IMR-90 (cell line): ENCODE data around the gene NFIX. TPM values are rescaled to one million over a fixed set of nuclear protein-coding genes. Genes with fewer than 3 reads are reported as not detected.

ENCODE experiments used
- ATAC-seq: fragments of 200-7000 bp; cut with Tn5 transposase; 2 replicates; pipeline ENCODE4 v1.9.1; 2020; ENCODE audit warnings: low read depth, mild to moderate bottlenecking, moderate library complexity
- BruUV-seq: library from RNA; stranded (reverse); fragments of 400-500 nt; replicated peaks from 2 replicates; lab custom pipeline; 2021; lab: Mats Ljungman, UMichigan
- CTCF ChIA-PET: fragments of 300-600 bp; formaldehyde crosslinking; extraction: SDS; loops from one replicate; lab custom pipeline; 2021; ENCODE audit warnings: antibody characterized with exemption; lab: Yijun Ruan, JAX
- POLR2A ChIA-PET: fragments of 300-600 bp; sonication (Branson Sonifier 250); formaldehyde crosslinking; loops from one replicate; lab custom pipeline; 2022; ENCODE audit warnings: antibody characterized with exemption; ENCODE audit not compliant: unreplicated experiment; lab: Charles Lee
- DNase-seq: peaks from one replicate; pipeline ENCODE4 v3.0.0; 2013
- H2AFZ ChIP-seq: replicated peaks from 2 replicates; pipeline ENCODE3; 2013; ENCODE audit warnings: low read length, mild to moderate bottlenecking; ENCODE audit not compliant: poor library complexity
- H2AK5ac ChIP-seq: 2 replicates; pipeline ENCODE4 v1.6.1; 2013; ENCODE audit warnings: low read depth, low read length, inconsistent platforms
- H2AK9ac ChIP-seq: replicated peaks from 2 replicates; pipeline ENCODE3; 2013; ENCODE audit warnings: mild to moderate bottlenecking, low read depth, low read length, moderate library complexity; ENCODE audit not compliant: poor library complexity
- H2BK120ac ChIP-seq: 2 replicates; pipeline ENCODE4 v1.6.1; 2013; ENCODE audit warnings: low read depth, low read length, inconsistent platforms
- H2BK15ac ChIP-seq: 3 replicates; pipeline ENCODE4 v1.6.1; 2013; ENCODE audit warnings: low read depth, low read length, inconsistent platforms
- H2BK20ac ChIP-seq: 2 replicates; pipeline ENCODE4 v1.6.1; 2013; ENCODE audit warnings: low read depth, mild to moderate bottlenecking, inconsistent platforms, low read length, moderate library complexity
- H2BK5ac ChIP-seq: 2 replicates; pipeline ENCODE4 v1.6.1; 2013; ENCODE audit warnings: mild to moderate bottlenecking, low read depth, low read length, inconsistent platforms; ENCODE audit not compliant: poor library complexity, severe bottlenecking
- H3K14ac ChIP-seq: replicated peaks from 2 replicates; pipeline ENCODE4 v1.6.1; 2013; ENCODE audit warnings: low read depth, low read length, inconsistent platforms
- H3K18ac ChIP-seq: 2 replicates; pipeline ENCODE4 v1.6.1; 2013; ENCODE audit warnings: low read depth, low read length, control low read depth
- H3K23ac ChIP-seq: 2 replicates; pipeline ENCODE4 v1.6.1; 2013; ENCODE audit warnings: low read depth, low read length, inconsistent platforms
- H3K27ac ChIP-seq: 2 replicates; pipeline ENCODE4 v1.5.1; 2013; ENCODE audit warnings: mild to moderate bottlenecking, control low read depth, low read length; ENCODE audit not compliant: insufficient read depth
- H3K27me3 ChIP-seq: 2 replicates; pipeline ENCODE4 v1.6.1; 2013; ENCODE audit warnings: low read length; ENCODE audit not compliant: control insufficient read depth, insufficient read depth
- H3K36me3 ChIP-seq: 2 replicates; pipeline ENCODE4 v1.6.1; 2013; ENCODE audit warnings: low read length, mixed read lengths; ENCODE audit not compliant: control insufficient read depth, insufficient read depth
- H3K4ac ChIP-seq: 2 replicates; pipeline ENCODE4 v1.6.1; 2013; ENCODE audit warnings: low read depth, low read length, inconsistent platforms
- H3K4me1 ChIP-seq: 2 replicates; pipeline ENCODE4 v1.6.1; 2013; ENCODE audit warnings: low read length, mixed read lengths; ENCODE audit not compliant: control insufficient read depth, insufficient read depth
- H3K4me2 ChIP-seq: 2 replicates; pipeline ENCODE4 v1.6.1; 2013; ENCODE audit warnings: low read depth, mild to moderate bottlenecking, control low read depth, low read length, moderate library complexity
- H3K4me3 ChIP-seq: 2 replicates; pipeline ENCODE4 v1.5.1; 2013; ENCODE audit warnings: low read depth, mild to moderate bottlenecking, control low read depth, low read length, moderate library complexity; ENCODE audit not compliant: insufficient read depth
- H3K56ac ChIP-seq: 2 replicates; pipeline ENCODE4 v1.6.1; 2013; ENCODE audit warnings: low read length, inconsistent platforms; ENCODE audit not compliant: insufficient read depth; ENCODE audit errors: extremely low read depth
- H3K79me1 ChIP-seq, 2 experiments: 2 replicates each; pipeline ENCODE4 v1.6.1; 2013; ENCODE audit warnings: low read length in 2 of 2, inconsistent platforms in 1 of 2, low read depth in 1 of 2
- H3K9ac ChIP-seq: 2 replicates; pipeline ENCODE4 v1.6.1; 2013; ENCODE audit warnings: low read depth, low read length, control low read depth
- H3K9me1 ChIP-seq: 2 replicates; pipeline ENCODE4 v1.6.1; 2013; ENCODE audit warnings: low read length, inconsistent platforms; ENCODE audit not compliant: insufficient read depth
- H3K9me3 ChIP-seq: 2 replicates; pipeline ENCODE4 v1.6.1; 2013; ENCODE audit warnings: low read length; ENCODE audit not compliant: control insufficient read depth, insufficient read depth
- H4K20me1 ChIP-seq: 2 replicates; pipeline ENCODE4 v1.6.1; 2013; ENCODE audit warnings: low read length, inconsistent platforms; ENCODE audit not compliant: insufficient read depth
- H4K5ac ChIP-seq: 2 replicates; pipeline ENCODE4 v1.6.1; 2013; ENCODE audit warnings: mild to moderate bottlenecking, low read depth, low read length, control low read depth
- H4K8ac ChIP-seq, 2 experiments: 2 replicates each; pipeline ENCODE4 v1.6.1; 2013; ENCODE audit warnings: low read depth in 2 of 2, low read length in 2 of 2, control low read depth in 1 of 2, inconsistent platforms in 1 of 2
- H4K91ac ChIP-seq: 2 replicates; pipeline ENCODE4 v1.6.1; 2013; ENCODE audit warnings: low read depth, low read length, inconsistent platforms; ENCODE audit not compliant: insufficient read depth
- BHLHE40 ChIP-seq: fragments of 150-350 bp; IDR thresholded peaks from 2 replicates; pipeline ENCODE4 v1.6.1; 2016; ENCODE audit warnings: mild to moderate bottlenecking, low read depth, low read length
- CEBPB ChIP-seq: IDR thresholded peaks from 2 replicates; pipeline ENCODE4 v1.6.1; 2012; ENCODE audit warnings: low read depth, low read length, improper control_type of control experiment
- CHD1 ChIP-seq: IDR thresholded peaks from 2 replicates; pipeline ENCODE4 v1.6.1; 2012; ENCODE audit warnings: low read depth, low read length, improper control_type of control experiment
- CTCF ChIP-seq: conservative IDR thresholded peaks from 2 replicates; pipeline ENCODE4 v1.5.1; 2012; ENCODE audit warnings: mild to moderate bottlenecking, low read depth, low read length, improper control_type of control experiment
- FOS ChIP-seq: fragments of 150-350 bp; IDR thresholded peaks from 2 replicates; pipeline ENCODE4 v1.6.1; 2016; ENCODE audit warnings: low read depth, low read length
- MAFK ChIP-seq: IDR thresholded peaks from 2 replicates; pipeline ENCODE4 v1.6.1; 2012; ENCODE audit warnings: low read depth, low read length, improper control_type of control experiment
- MAZ ChIP-seq: IDR thresholded peaks from 2 replicates; pipeline ENCODE4 v1.6.1; 2012; ENCODE audit warnings: low read depth, mild to moderate bottlenecking, low read length, improper control_type of control experiment, moderate library complexity, borderline replicate concordance
- MXI1 ChIP-seq: IDR thresholded peaks from 2 replicates; pipeline ENCODE4 v1.6.1; 2012; ENCODE audit warnings: low read depth, mild to moderate bottlenecking, low read length, moderate library complexity, borderline replicate concordance
- NFE2L2 ChIP-seq: fragments of 150-350 bp; IDR thresholded peaks from 2 replicates; pipeline ENCODE4 v1.6.1; 2016; ENCODE audit warnings: low read depth, mild to moderate bottlenecking, low read length
- POLR2A ChIP-seq: IDR thresholded peaks from 2 replicates; pipeline ENCODE4 v1.6.1; 2012; ENCODE audit warnings: mild to moderate bottlenecking, low read depth, low read length
- RAD21 ChIP-seq: IDR thresholded peaks from 2 replicates; pipeline ENCODE4 v1.6.1; 2012; ENCODE audit warnings: low read length, improper control_type of control experiment
- RCOR1 ChIP-seq: IDR thresholded peaks from 2 replicates; pipeline ENCODE4 v1.6.1; 2012; ENCODE audit warnings: mild to moderate bottlenecking, low read length, improper control_type of control experiment; ENCODE audit not compliant: insufficient replicate concordance
- RFX5 ChIP-seq: IDR thresholded peaks from 2 replicates; pipeline ENCODE4 v1.8.0; 2012; ENCODE audit warnings: low read depth, mild to moderate bottlenecking, low read length, moderate library complexity
- SMC3 ChIP-seq: fragments of 150-350 bp; IDR thresholded peaks from 2 replicates; pipeline ENCODE4 v1.6.1; 2016; ENCODE audit warnings: low read depth, mild to moderate bottlenecking, antibody characterized with exemption, low read length, moderate library complexity
- USF2 ChIP-seq: fragments of 150-350 bp; IDR thresholded peaks from 2 replicates; pipeline ENCODE4 v1.6.1; 2017; ENCODE audit warnings: mild to moderate bottlenecking, antibody characterized with exemption, low read length, low read depth
- WGBS, 2 experiments: methylation state at CpG; one replicate each; pipeline versions ENCODE4 v1.1.5 to v1.1.7; 2013; ENCODE audit warnings: missing lambda C conversion rate in 2 of 2; ENCODE audit not compliant: insufficient read length in 1 of 2; ENCODE audit errors: extremely low coverage in 2 of 2; 5-methylcytosine and 5-hydroxymethylcytosine counted together
- dilution Hi-C: fragments of 300-500 bp; cut with HindIII; formaldehyde crosslinking; loops from one replicate; pipeline ENCODE4 v1.14.3; 2018; ENCODE audit warnings: low sequenced_read_pairs; ENCODE audit not compliant: unreplicated experiment
- in situ Hi-C: fragments of 300-500 bp; cut with MboI; formaldehyde crosslinking; loops from 3 replicates; pipeline ENCODE4 v1.14.3; 2019; ENCODE audit warnings: low sequenced_read_pairs, inconsistent platforms, mixed read lengths
- intact Hi-C: fragments of 100-400 bp; cut with micrococcal nuclease; formaldehyde crosslinking; loops from 2 replicates; pipeline ENCODE4 v1.10.0; 2022
- polyA plus RNA-seq, 3 experiments: library from polyadenylated mRNA; depleted of rRNA; stranded (reverse); fragments of >200 nt; gene quantifications; 2 replicates each; pipeline ENCODE4 v1.2.3, GENCODE V29; 2012; ENCODE audit warnings: low replicate concordance in 1 of 3
- total RNA-seq: library from RNA; depleted of rRNA; stranded (reverse); fragments of >200 nt; gene quantifications from 2 replicates; pipeline ENCODE4 v1.2.3, GENCODE V29; 2012

The NFIX gene
- total and polyA plus RNA-seq, 2 of the 4 experiments (the other 2 are of a cell fraction): 10.2 to 47.7 TPM

GRCh38 chr19:13117176-13117771 is 122.0 kb downstream of the NFIX start:
- H3K27me3 ChIP-seq: no peaks in the 10 kb centered on the region
- H3K23ac ChIP-seq: peak overlapping the region; percentile 79; the same call in 1 of the 2 replicates
- H3K4me1 ChIP-seq: peaks cover 25% of the 10 kb centered on the region
- peaks cover 0 to 69% of the 10 kb centered on the region in 2 experiments; a peak in 3 of 4 replicates for H3K79me1 ChIP-seq
- H2AK5ac ChIP-seq: peak overlapping the region; percentile 41
- H2AFZ ChIP-seq: peak overlapping the region; percentile 91
- no peak overlapping the region for H3K18ac ChIP-seq
- ChIA-PET POLR2A (interaction anchor here (0.6 kb wide), 1 partner anchor 1279 kb away, joined by 4 read pairs; no protein-coding TSS in a partner anchor), CTCF (interaction anchor here (1.3 kb wide), 1 partner anchor 152 kb away, joined by 3 read pairs; no protein-coding TSS in a partner anchor)
- peak overlapping the region; percentile 69 for H3K4me3 ChIP-seq
- WGBS, 2 experiments: 24% methylated on average over 9 of the region's 20 CpGs; no CpG with 5 or more reads in 1 of the 2 experiments
- H4K8ac ChIP-seq: peak overlapping the region; percentile 30 to 99
- H2BK20ac ChIP-seq: peak overlapping the region; percentile 66; the same call in 1 of the 2 replicates
- H3K27ac ChIP-seq: no peak overlapping the region
- peaks cover 14% of the 10 kb centered on the region for H3K36me3 ChIP-seq
- in situ Hi-C loops (no loop called here), intact Hi-C loops (loop anchor here (5.0 kb wide), 1 partner anchor 145 kb away; no protein-coding TSS in a partner anchor), dilution Hi-C loops (no loop called here)
- no TSS peak for BruUV-seq
- H2BK15ac ChIP-seq: no peak overlapping the region; the same call in 2 of the 3 replicates
- no peaks in the 10 kb centered on the region for H3K9me3 ChIP-seq
- peak overlapping the region; percentile 93 for H2AK9ac ChIP-seq
- peak overlapping the region; percentile 21 for H3K9ac ChIP-seq
- H2BK5ac ChIP-seq: peak overlapping the region; percentile 73
- H3K4ac ChIP-seq: peak overlapping the region; percentile 90; the same call in 1 of the 2 replicates
- ATAC-seq: no peak
- H2BK120ac ChIP-seq: no peak overlapping the region; the same call in 1 of the 2 replicates
- H3K4me2 ChIP-seq: peak overlapping the region; percentile 90
- 0 out of 2 replicates have a peak overlapping the region, but pooled peaks have one; percentile 42 for H4K91ac ChIP-seq
- H4K20me1 ChIP-seq: peaks cover 35% of the 10 kb centered on the region
- peak overlapping the region; percentile 20; the same call in 1 of the 2 replicates for H3K56ac ChIP-seq
- peak overlapping the region; percentile 89 for H3K14ac ChIP-seq
- no peak for DNase-seq
- H3K9me1 ChIP-seq: peaks cover 26% of the 10 kb centered on the region
- H4K5ac ChIP-seq: peak overlapping the region; percentile 78; the same call in 1 of the 2 replicates
- TF ChIP-seq MAZ: no peak
- TF ChIP-seq CEBPB: no peak
- no peak for TF ChIP-seq SMC3
- TF ChIP-seq POLR2A: no peak
- TF ChIP-seq RCOR1: no peak
- no peak for TF ChIP-seq MXI1
- no peak for TF ChIP-seq BHLHE40
- TF ChIP-seq RFX5: no peak
- TF ChIP-seq USF2: no peak
- no peak for TF ChIP-seq FOS
- no peak for TF ChIP-seq CHD1
- no peak for TF ChIP-seq NFE2L2
- no peak for TF ChIP-seq RAD21
- TF ChIP-seq CTCF: no peak
- TF ChIP-seq MAFK: no peak
